Pancreas (tissue), 10 donors: ENCODE data around the gene MRPL27. TPM values are rescaled to one million over a fixed set of nuclear protein-coding genes. Genes with fewer than 3 reads are reported as not detected.

Experiments
- ATAC-seq, 4 donors: fragments of 200-7000 bp; cut with Tn5 transposase; one replicate each; pipeline versions ENCODE4 v1.8.0 to v1.9.1; 2020; ENCODE audit warnings: mild to moderate bottlenecking in 4 of 4, moderate library complexity in 4 of 4
- DNase-seq, 6 donors: peaks; one replicate each; pipeline ENCODE4 v3.0.0-alpha.2; 2020
- FAIRE-seq: peaks from 2 replicates; lab custom pipeline; 2012; peaks lifted over from hg19 to GRCh38; lab: Jason Lieb, UNC
- H3K27ac ChIP-seq, 4 donors: fragments of 200-600 bp; sonication (generic); 1 replicate in 3 of 4; 2 replicates in 1 of 4; pipeline versions ENCODE4 v1.5.0 to v1.8.0; 2020
- H3K27me3 ChIP-seq, 4 donors: fragments of 200-600 bp; one replicate each; pipeline ENCODE4 v1.8.0; 2021
- H3K36me3 ChIP-seq, 3 donors: fragments of 200-600 bp; sonication (generic) in 1 of 3; one replicate each; pipeline versions ENCODE4 v1.5.0 to v1.8.0; 2020 to 2021
- H3K4me1 ChIP-seq, 3 donors: fragments of 200-600 bp; one replicate each; pipeline ENCODE4 v1.8.0; 2021
- H3K4me3 ChIP-seq, 4 donors: fragments of 200-600 bp; sonication (generic) in 2 of 4; one replicate each; pipeline versions ENCODE4 v1.5.0 to v1.8.0; 2020 to 2021
- H3K9me3 ChIP-seq, 4 donors: fragments of 200-600 bp; one replicate each; pipeline ENCODE4 v1.8.0; 2021
- CTCF ChIP-seq, 4 donors: fragments of 200-600 bp; sonication (generic) in 3 of 4; IDR thresholded peaks; one replicate each; pipeline versions ENCODE4 v1.5.0 to v1.8.0; 2021; ENCODE audit warnings: antibody characterized with exemption in 4 of 4
- WGBS, 2 donors: extraction: QIAGEN DNeasy Blood & Tissue Kit; methylation state at CpG; one replicate each; pipeline ENCODE4 v1.1.7; 2013; 5-methylcytosine and 5-hydroxymethylcytosine counted together
- intact Hi-C, 3 donors: fragments of 100-400 bp; cut with DNase I; formaldehyde crosslinking; loops; one replicate each; pipeline versions ENCODE4 v1.11.1 to v1.14.2; 2022
- polyA plus RNA-seq, 2 donors: library from polyadenylated mRNA; stranded (reverse); fragments of 200-250 nt; gene quantifications; one replicate each; pipeline ENCODE4 v1.2.3, GENCODE V29; 2013
- total RNA-seq, 6 donors: library from RNA; stranded (reverse); fragmentation: NEBNext Ultra II Directional in 4 of 6; extraction: Animal tissue kit (Norgen Biotek cat#: 25700) in 4 of 6; gene quantifications; one replicate each; pipeline versions ENCODE4 v1.2.1 to v1.2.4, GENCODE V29; 2021 to 2023
- donor health status: healthy with polysubstance abuse.
- donor health status: DM: no; HTN: no; CAD: no; lungs with moderate emphysema.
- donor health status: DM: no; HTN: no; CAD: no.
- donor health status: control.
- donor health status: control.
- donor health status: Bipolar disorder and iron deficiency.
- donor health status: DM: yes; HTN: yes; CAD: no.
- donor health status: DM: no; HTN: no; CAD: no.
- donor health status: DM: no; HTN: no; CAD: no.
- donor health status: DM: yes; HTN: yes; CAD: no.

MRPL27 gene
- total and polyA plus RNA-seq, 8 donors = 19.6 to 89.0 (median 27.2) TPM

- intact Hi-C loops = loop anchor here in 1 of 3 donors (10.0 kb wide), 1 partner anchor 112 kb away; the partner anchor contains the start of gene RSAD1
Observed at GRCh38 chr17:50362661-50363060, 10.3 kb downstream of the MRPL27 start.

GRCh38 chr17:50361561-50362480, 11.2 kb downstream of the MRPL27 start:
- DNase-seq (peak in 3 of 6 donors; percentile 52 to 71 (median 57)), ATAC-seq (peak; percentile 82 to 92 (median 89)), FAIRE-seq (no peak)
- peak overlapping the region in 1 of 4 donors; percentile 15 for H3K27ac ChIP-seq
- 22 to 25% methylated on average over 11 of the region's 11 CpGs for WGBS, 2 donors
- peaks cover 0 to 9% (median 0%) of the 10 kb centered on the region in 3 donors for H3K36me3 ChIP-seq
- peak; percentile 61 to 72 (median 66) for TF ChIP-seq CTCF (IDR thresholded peaks at IDR 0.05)
- intact Hi-C loops = loop anchor here in 1 of 3 donors (10.0 kb wide), 1 partner anchor 113 kb away; the partner anchor contains the start of gene RSAD1
- no peak overlapping the region for H3K4me3 ChIP-seq
- H3K9me3 ChIP-seq = no peaks in the 10 kb centered on the region
- H3K4me1 ChIP-seq = peaks cover 0 to 7% (median 0%) of the 10 kb centered on the region in 3 donors
- no peaks in the 10 kb centered on the region for H3K27me3 ChIP-seq

More at GRCh38 chr17:50362661-50363060, 10.3 kb downstream of the MRPL27 start:
- Histone ChIP-seq H3K36me3 (peaks cover 3 to 17% (median 5%) of the 10 kb centered on the region in 3 donors), H3K27ac (no peak overlapping the region), H3K9me3 (no peaks in the 10 kb centered on the region), H3K27me3 (no peaks in the 10 kb centered on the region), H3K4me3 (no peak overlapping the region), H3K4me1 (peaks cover 0 to 7% (median 0%) of the 10 kb centered on the region in 3 donors)
- DNase-seq (no peak), FAIRE-seq (no peak), ATAC-seq (no peak)
- TF ChIP-seq CTCF (IDR thresholded peaks at IDR 0.05) = no peak
- 59 to 72% methylated on average over 7 of the region's 7 CpGs for WGBS, 2 donors

GRCh38 chr17:50360486-50361115, 12.4 kb downstream of the MRPL27 start:
- WGBS, 2 donors = 84 to 94% methylated on average over 11 of the region's 11 CpGs
- Histone ChIP-seq H3K9me3 (no peaks in the 10 kb centered on the region), H3K36me3 (peaks cover 0 to 21% (median 5%) of the 10 kb centered on the region in 3 donors), H3K27me3 (no peaks in the 10 kb centered on the region), H3K27ac (no peak overlapping the region), H3K4me1 (peaks cover 0 to 7% (median 0%) of the 10 kb centered on the region in 3 donors), H3K4me3 (no peak overlapping the region)
- intact Hi-C loops = loop anchor here in 1 of 3 donors (10.0 kb wide), 1 partner anchor 114 kb away; the partner anchor contains the start of gene RSAD1
- DNase-seq = peak in 1 of 6 donors; percentile 12
- ATAC-seq = no peak
- no peak for TF ChIP-seq CTCF (IDR thresholded peaks at IDR 0.05)
- FAIRE-seq = no peak

- peaks cover 0 to 7% (median 0%) of the 10 kb centered on the region in 3 donors for H3K4me1 ChIP-seq
- no peak overlapping the region for H3K4me3 ChIP-seq
- ATAC-seq (no peak), FAIRE-seq (no peak), DNase-seq (peak in 2 of 6 donors; percentile 13 to 54)
- H3K36me3 ChIP-seq = peaks cover 0 to 25% (median 10%) of the 10 kb centered on the region in 3 donors
- WGBS, 2 donors = 81 to 88% methylated on average over 14 of the region's 14 CpGs
- no peaks in the 10 kb centered on the region for H3K27me3 ChIP-seq
- no peak overlapping the region for H3K27ac ChIP-seq
- H3K9me3 ChIP-seq = no peaks in the 10 kb centered on the region
- intact Hi-C loops = loop anchor here in 2 of 3 donors (10.0 kb wide), 2 partner anchors 115 to 265 kb away; partner anchors contain the start of gene RSAD1 (in 1 of the 2)
- TF ChIP-seq CTCF (IDR thresholded peaks at IDR 0.05) = no peak
Observed at GRCh38 chr17:50359998-50360461, 13.0 kb downstream of the MRPL27 start.
